Measurements from ENCODE around the gene CLIP2.
"Not testable (repeated sequence)": the region's sequence is repeated elsewhere in the genome, so short reads cannot be mapped to it uniquely, and the experiment has no call there.

The CLIP2 gene

GRCh38 chr7:74380720-74381119 is 91.5 kb downstream of the CLIP2 start:
- Histone ChIP-seq H3K27ac (ENCODE audit: low read length) (no peak overlapping the region), H3K36me3 (ENCODE audit: control insufficient read depth in 1 of 2, insufficient read depth in 2 of 2, low read length in 2 of 2) (peaks cover 0 to 19% of the 10 kb centered on the region in 2 donors), H3K4me3 (ENCODE audit: low read depth in 1 of 2, low read length in 2 of 2) (no peak overlapping the region)

GRCh38 chr7:74384086-74384485 is 94.9 kb downstream of the CLIP2 start:
- Histone ChIP-seq H3K36me3 (ENCODE audit: control insufficient read depth in 1 of 2, insufficient read depth in 2 of 2, low read length in 2 of 2) (peaks cover 4 to 24% of the 10 kb centered on the region in 2 donors), H3K4me1 (ENCODE audit: control insufficient read depth in 1 of 2, insufficient read depth in 2 of 2, low read length in 2 of 2) (peaks cover 0 to 14% of the 10 kb centered on the region in 2 donors)
- not testable (repeated sequence) for H3K9me3 ChIP-seq (ENCODE audit: control insufficient read depth in 1 of 2, low read length in 2 of 2); H3K4me3 ChIP-seq (ENCODE audit: low read depth in 1 of 2, low read length in 2 of 2); H3K27ac ChIP-seq (ENCODE audit: low read length); H3K27me3 ChIP-seq (ENCODE audit: low read depth, low read length)

More at GRCh38 chr7:74380720-74381119, 91.5 kb downstream of the CLIP2 start:
- Histone ChIP-seq H3K9me3 (ENCODE audit: control insufficient read depth in 1 of 2, low read length in 2 of 2) (no peaks in the 10 kb centered on the region), H3K4me1 (ENCODE audit: control insufficient read depth in 1 of 2, insufficient read depth in 2 of 2, low read length in 2 of 2) (peaks cover 0 to 14% of the 10 kb centered on the region in 2 donors), H3K27me3 (ENCODE audit: low read depth, low read length) (no peaks in the 10 kb centered on the region)

DNA sequence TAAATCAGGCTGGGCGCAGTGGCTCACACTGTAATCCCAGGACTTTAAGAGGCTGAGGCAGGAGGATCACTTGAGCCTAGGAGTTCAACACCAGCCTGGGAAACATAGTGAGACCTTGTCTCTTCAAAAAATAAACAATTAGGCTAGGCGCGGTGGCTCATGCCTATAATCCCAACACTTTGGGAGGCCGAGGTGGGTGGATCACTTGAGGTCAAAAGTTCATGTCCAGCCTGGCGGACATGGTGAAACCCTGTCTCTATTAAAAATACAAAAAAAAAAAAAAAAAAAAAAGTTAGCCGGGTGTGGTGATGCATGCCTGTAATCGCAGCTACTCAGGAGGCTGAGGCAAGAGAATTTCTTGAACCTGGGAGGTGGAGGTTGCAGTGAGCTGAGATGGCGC is 95.6 kb downstream of the CLIP2 start:
- not testable (repeated sequence) for H3K27me3 ChIP-seq (ENCODE audit: low read depth, low read length); H3K4me3 ChIP-seq (ENCODE audit: low read depth in 1 of 2, low read length in 2 of 2); H3K9me3 ChIP-seq (ENCODE audit: control insufficient read depth in 1 of 2, low read length in 2 of 2); H3K4me1 ChIP-seq (ENCODE audit: control insufficient read depth in 1 of 2, insufficient read depth in 2 of 2, low read length in 2 of 2); H3K27ac ChIP-seq (ENCODE audit: low read length)
- peaks cover 4 to 26% of the 10 kb centered on the region in 2 donors for H3K36me3 ChIP-seq (ENCODE audit: control insufficient read depth in 1 of 2, insufficient read depth in 2 of 2, low read length in 2 of 2)

DNA sequence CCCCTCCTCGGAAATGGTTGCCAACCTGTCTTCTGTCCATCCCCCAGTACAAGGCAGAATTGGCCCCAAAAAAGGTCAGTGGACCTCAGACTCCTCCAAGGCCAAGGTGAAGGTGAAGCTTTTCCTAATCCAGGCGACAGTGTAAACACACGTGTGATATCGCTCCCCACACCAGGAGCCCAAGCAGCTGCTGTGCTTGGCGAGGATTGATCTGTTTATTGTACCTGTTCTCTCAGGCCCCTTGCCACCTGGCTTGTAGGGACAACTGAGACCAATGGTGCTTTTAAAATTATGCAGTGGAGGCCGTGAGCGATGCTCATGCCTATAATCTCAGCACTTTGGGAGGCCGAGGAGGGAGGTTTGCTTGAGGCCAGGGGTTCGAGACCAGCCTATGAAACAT is 98.4 kb downstream of the CLIP2 start:
- H3K9me3 ChIP-seq (ENCODE audit: control insufficient read depth in 1 of 2, low read length in 2 of 2) = no peaks in the 10 kb centered on the region
- no peaks in the 10 kb centered on the region for H3K4me1 ChIP-seq (ENCODE audit: control insufficient read depth in 1 of 2, insufficient read depth in 2 of 2, low read length in 2 of 2)
- H3K27me3 ChIP-seq (ENCODE audit: low read depth, low read length) = no peaks in the 10 kb centered on the region
- no peak overlapping the region for H3K27ac ChIP-seq (ENCODE audit: low read length)
- H3K4me3 ChIP-seq (ENCODE audit: low read depth in 1 of 2, low read length in 2 of 2) = no peak overlapping the region
- H3K36me3 ChIP-seq (ENCODE audit: control insufficient read depth in 1 of 2, insufficient read depth in 2 of 2, low read length in 2 of 2) = peaks cover 4 to 26% of the 10 kb centered on the region in 2 donors

DNA sequence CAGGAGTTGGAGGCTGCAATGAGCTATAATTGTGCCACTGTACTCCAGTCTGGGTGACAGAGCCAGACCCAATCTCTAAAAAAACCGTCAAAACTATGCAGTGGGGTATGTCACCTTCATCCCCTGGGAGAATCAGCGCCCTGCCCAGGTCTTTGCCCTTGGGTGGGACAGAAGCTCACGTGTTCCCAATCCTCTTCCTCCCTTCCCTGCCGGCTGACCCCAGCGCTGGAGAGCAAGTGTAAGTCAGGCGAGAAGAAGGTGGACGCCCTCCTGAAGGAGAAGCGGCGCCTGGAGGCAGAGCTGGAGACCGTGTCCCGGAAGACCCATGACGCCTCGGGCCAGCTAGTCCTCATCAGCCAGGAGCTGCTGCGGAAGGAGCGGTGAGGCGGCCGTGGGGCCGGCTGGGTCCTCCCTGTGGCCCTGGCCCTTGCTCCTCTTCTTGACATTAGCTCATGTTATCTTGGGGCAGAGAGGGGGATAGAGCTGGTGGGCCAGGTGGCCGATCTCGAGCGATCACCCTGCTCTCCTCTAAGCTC is 99.7 kb downstream of the CLIP2 start:
- Histone ChIP-seq H3K9me3 (ENCODE audit: control insufficient read depth in 1 of 2, low read length in 2 of 2) (no peaks in the 10 kb centered on the region), H3K27ac (ENCODE audit: low read length) (no peak overlapping the region), H3K4me1 (ENCODE audit: control insufficient read depth in 1 of 2, insufficient read depth in 2 of 2, low read length in 2 of 2) (no peaks in the 10 kb centered on the region), H3K27me3 (ENCODE audit: low read depth, low read length) (no peaks in the 10 kb centered on the region), H3K36me3 (ENCODE audit: control insufficient read depth in 1 of 2, insufficient read depth in 2 of 2, low read length in 2 of 2) (peaks cover 4 to 26% of the 10 kb centered on the region in 2 donors), H3K4me3 (ENCODE audit: low read depth in 1 of 2, low read length in 2 of 2) (no peak overlapping the region)

GRCh38 chr7:74393722-74394121 is 104.5 kb downstream of the CLIP2 start:
- H3K9me3 ChIP-seq (ENCODE audit: control insufficient read depth in 1 of 2, low read length in 2 of 2); H3K27ac ChIP-seq (ENCODE audit: low read length); H3K4me1 ChIP-seq (ENCODE audit: control insufficient read depth in 1 of 2, insufficient read depth in 2 of 2, low read length in 2 of 2); H3K27me3 ChIP-seq (ENCODE audit: low read depth, low read length); H3K4me3 ChIP-seq (ENCODE audit: low read depth in 1 of 2, low read length in 2 of 2): not testable (repeated sequence)
- peaks cover 19 to 28% of the 10 kb centered on the region in 2 donors for H3K36me3 ChIP-seq (ENCODE audit: control insufficient read depth in 1 of 2, insufficient read depth in 2 of 2, low read length in 2 of 2)

GRCh38 chr7:74394601-74395000 is 105.4 kb downstream of the CLIP2 start:
- H3K36me3 ChIP-seq (ENCODE audit: control insufficient read depth in 1 of 2, insufficient read depth in 2 of 2, low read length in 2 of 2) = peaks cover 15 to 24% of the 10 kb centered on the region in 2 donors
- H3K27ac ChIP-seq (ENCODE audit: low read length); H3K9me3 ChIP-seq (ENCODE audit: control insufficient read depth in 1 of 2, low read length in 2 of 2); H3K4me3 ChIP-seq (ENCODE audit: low read depth in 1 of 2, low read length in 2 of 2); H3K4me1 ChIP-seq (ENCODE audit: control insufficient read depth in 1 of 2, insufficient read depth in 2 of 2, low read length in 2 of 2); H3K27me3 ChIP-seq (ENCODE audit: low read depth, low read length): not testable (repeated sequence)

GRCh38 chr7:74395745-74396311 is 106.6 kb downstream of the CLIP2 start:
- H3K36me3 ChIP-seq (ENCODE audit: control insufficient read depth in 1 of 2, insufficient read depth in 2 of 2, low read length in 2 of 2) = peaks cover 15 to 33% of the 10 kb centered on the region in 2 donors
- H3K4me3 ChIP-seq (ENCODE audit: low read depth in 1 of 2, low read length in 2 of 2) = no peak overlapping the region

DNA sequence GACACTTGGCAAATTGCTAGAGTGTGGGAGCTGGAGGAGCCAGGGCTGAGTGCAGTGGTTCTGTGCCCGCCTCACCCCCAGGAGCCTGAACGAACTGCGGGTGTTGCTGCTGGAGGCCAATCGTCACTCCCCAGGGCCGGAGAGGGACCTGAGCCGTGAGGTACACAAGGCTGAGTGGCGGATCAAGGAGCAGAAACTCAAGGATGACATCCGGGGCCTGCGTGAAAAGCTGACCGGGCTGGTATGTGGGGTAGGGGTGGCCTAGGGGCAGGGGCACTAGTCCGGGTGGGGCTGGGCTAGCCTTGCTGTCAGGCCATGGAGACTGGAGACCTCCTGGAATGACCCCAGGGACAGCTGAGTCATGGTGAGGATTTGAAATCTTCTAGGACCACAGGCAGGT is 107.8 kb downstream of the CLIP2 start:
- H3K4me1 ChIP-seq (ENCODE audit: control insufficient read depth in 1 of 2, insufficient read depth in 2 of 2, low read length in 2 of 2) = no peaks in the 10 kb centered on the region
- no peak overlapping the region for H3K4me3 ChIP-seq (ENCODE audit: low read depth in 1 of 2, low read length in 2 of 2)
- no peaks in the 10 kb centered on the region for H3K9me3 ChIP-seq (ENCODE audit: control insufficient read depth in 1 of 2, low read length in 2 of 2)
- H3K36me3 ChIP-seq (ENCODE audit: control insufficient read depth in 1 of 2, insufficient read depth in 2 of 2, low read length in 2 of 2) = peaks cover 15 to 34% of the 10 kb centered on the region in 2 donors
- no peaks in the 10 kb centered on the region for H3K27me3 ChIP-seq (ENCODE audit: low read depth, low read length)
- H3K27ac ChIP-seq (ENCODE audit: low read length) = no peak overlapping the region

More at GRCh38 chr7:74395745-74396311, 106.6 kb downstream of the CLIP2 start:
- no peaks in the 10 kb centered on the region for H3K4me1 ChIP-seq (ENCODE audit: control insufficient read depth in 1 of 2, insufficient read depth in 2 of 2, low read length in 2 of 2)
- H3K9me3 ChIP-seq (ENCODE audit: control insufficient read depth in 1 of 2, low read length in 2 of 2) = no peaks in the 10 kb centered on the region
- no peaks in the 10 kb centered on the region for H3K27me3 ChIP-seq (ENCODE audit: low read depth, low read length)
- no peak overlapping the region for H3K27ac ChIP-seq (ENCODE audit: low read length)

- H3K36me3 ChIP-seq (ENCODE audit: control insufficient read depth in 1 of 2, insufficient read depth in 2 of 2, low read length in 2 of 2) = peaks cover 15 to 34% of the 10 kb centered on the region in 2 donors
- no peak overlapping the region for H3K4me3 ChIP-seq (ENCODE audit: low read depth in 1 of 2, low read length in 2 of 2)
- no peaks in the 10 kb centered on the region for H3K27me3 ChIP-seq (ENCODE audit: low read depth, low read length)
- H3K27ac ChIP-seq (ENCODE audit: low read length) = no peak overlapping the region
- no peaks in the 10 kb centered on the region for H3K9me3 ChIP-seq (ENCODE audit: control insufficient read depth in 1 of 2, low read length in 2 of 2)
- H3K4me1 ChIP-seq (ENCODE audit: control insufficient read depth in 1 of 2, insufficient read depth in 2 of 2, low read length in 2 of 2) = no peaks in the 10 kb centered on the region
Measured at GRCh38 chr7:74398426-74398825, 109.2 kb downstream of the CLIP2 start.

DNA sequence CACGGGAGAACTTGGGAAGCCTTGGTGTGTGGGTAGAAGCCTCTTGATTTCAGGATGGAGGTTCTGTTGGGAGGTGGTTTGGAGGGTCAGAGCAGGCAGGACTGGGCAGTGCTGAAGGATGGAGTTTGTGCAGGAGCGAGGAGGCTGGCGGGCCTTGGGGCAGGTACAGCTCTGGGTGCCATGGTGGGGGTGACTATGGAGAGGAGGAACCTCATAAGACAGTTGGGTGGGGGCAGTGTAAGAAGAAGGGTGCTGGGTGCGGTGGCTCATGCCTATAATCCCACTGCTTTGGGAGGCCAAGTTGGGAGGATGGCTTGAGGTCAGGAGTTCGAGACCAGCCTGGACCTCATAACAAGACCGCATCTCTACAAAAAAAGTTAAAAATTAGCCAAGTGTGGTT is 109.8 kb downstream of the CLIP2 start:
- H3K9me3 ChIP-seq (ENCODE audit: control insufficient read depth in 1 of 2, low read length in 2 of 2) = no peaks in the 10 kb centered on the region

More for the DNA sequence above, 109.8 kb downstream of the CLIP2 start:
- no peak overlapping the region for H3K27ac ChIP-seq (ENCODE audit: low read length)
- H3K36me3 ChIP-seq (ENCODE audit: control insufficient read depth in 1 of 2, insufficient read depth in 2 of 2, low read length in 2 of 2) = peaks cover 18 to 40% of the 10 kb centered on the region in 2 donors
- H3K4me3 ChIP-seq (ENCODE audit: low read depth in 1 of 2, low read length in 2 of 2) = no peak overlapping the region
- H3K27me3 ChIP-seq (ENCODE audit: low read depth, low read length) = no peaks in the 10 kb centered on the region
- no peaks in the 10 kb centered on the region for H3K4me1 ChIP-seq (ENCODE audit: control insufficient read depth in 1 of 2, insufficient read depth in 2 of 2, low read length in 2 of 2)
